ENCODE results near the gene STK11. TPM values are rescaled to one million over a fixed set of nuclear protein-coding genes. Genes with fewer than 3 reads are reported as not detected.
A peak's percentile ranks its signal among the peaks of the same experiment; 100 is the strongest.

Gene STK11
- polyA plus RNA-seq, 1 experiment, result 24.6 TPM

- POLR2A ChIA-PET, result interaction anchor here (0.6 to 1.4 kb wide), 3 partner anchors 20 to 123 kb away, joined by 3 to 5 read pairs (median 3); no protein-coding TSS in a partner anchor
- no peak for TF ChIP-seq CTCF (IDR thresholded peaks at IDR 0.05; ENCODE audit: low read depth, low read length)
- no peak for DNase-seq (ENCODE audit: low read depth, low spot score)
- Histone ChIP-seq H3K27me3 (ENCODE audit: control insufficient read depth, insufficient read depth, low read length) (no peaks in the 10 kb centered on the region), H3K4me3 (ENCODE audit: low read depth, low read length) (no peak overlapping the region), H3K27ac (ENCODE audit: low read depth, low read length) (peak overlapping the region; percentile 11), H3K9me3 (ENCODE audit: control insufficient read depth, insufficient read depth, low read length) (no peaks in the 10 kb centered on the region; the same call in 1 of the 2 replicates)
- CTCF ChIA-PET, result no interaction called here
Measured at GRCh38 chr19:1233115-1233667, 27.6 kb downstream of the STK11 start.

GRCh38 chr19:1234051-1234954, 28.7 kb downstream of the STK11 start:
- no peak overlapping the region for H3K27ac ChIP-seq (ENCODE audit: low read depth, low read length)
- TF ChIP-seq CTCF (IDR thresholded peaks at IDR 0.05; ENCODE audit: low read depth, low read length), result no peak
- DNase-seq (ENCODE audit: low read depth, low spot score), result no peak
- CTCF ChIA-PET, result interaction anchor here (1.0 kb wide), 1 partner anchor 10 kb away, joined by 3 read pairs; no protein-coding TSS in a partner anchor
- H3K4me3 ChIP-seq (ENCODE audit: low read depth, low read length), result no peak overlapping the region
- no peaks in the 10 kb centered on the region for H3K27me3 ChIP-seq (ENCODE audit: control insufficient read depth, insufficient read depth, low read length)
- H3K9me3 ChIP-seq (ENCODE audit: control insufficient read depth, insufficient read depth, low read length), result no peaks in the 10 kb centered on the region; the same call in 1 of the 2 replicates
- POLR2A ChIA-PET, result no interaction called here

- Histone ChIP-seq H3K9me3 (ENCODE audit: control insufficient read depth, insufficient read depth, low read length) (no peaks in the 10 kb centered on the region; the same call in 1 of the 2 replicates), H3K27ac (ENCODE audit: low read depth, low read length) (no peak overlapping the region), H3K27me3 (ENCODE audit: control insufficient read depth, insufficient read depth, low read length) (no peaks in the 10 kb centered on the region), H3K4me3 (ENCODE audit: low read depth, low read length) (no peak overlapping the region)
- CTCF ChIA-PET, result interaction anchor here (1.0 kb wide), 1 partner anchor 10 kb away, joined by 3 read pairs; no protein-coding TSS in a partner anchor
- POLR2A ChIA-PET, result no interaction called here
- DNase-seq (ENCODE audit: low read depth, low spot score), result no peak
- no peak for TF ChIP-seq CTCF (IDR thresholded peaks at IDR 0.05; ENCODE audit: low read depth, low read length)
Measured at GRCh38 chr19:1234955-1235380, 29.4 kb downstream of the STK11 start.

- ChIA-PET CTCF (interaction anchor here (1.0 kb wide), 1 partner anchor 9 kb away, joined by 3 read pairs; no protein-coding TSS in a partner anchor), POLR2A (interaction anchor here (0.5 to 1.3 kb wide), 4 partner anchors 11 to 136 kb away, joined by 3 to 8 read pairs (median 4); partner anchors contain the start of gene CIRBP)
- no peak for DNase-seq (ENCODE audit: low read depth, low spot score)
- no peaks in the 10 kb centered on the region for H3K27me3 ChIP-seq (ENCODE audit: control insufficient read depth, insufficient read depth, low read length)
- peak overlapping the region; percentile 73 for H3K4me3 ChIP-seq (ENCODE audit: low read depth, low read length)
- no peak for TF ChIP-seq CTCF (IDR thresholded peaks at IDR 0.05; ENCODE audit: low read depth, low read length)
- no peaks in the 10 kb centered on the region; the same call in 1 of the 2 replicates for H3K9me3 ChIP-seq (ENCODE audit: control insufficient read depth, insufficient read depth, low read length)
- peak overlapping the region; percentile 21 for H3K27ac ChIP-seq (ENCODE audit: low read depth, low read length)
Measured at GRCh38 chr19:1235625-1236538, 30.3 kb downstream of the STK11 start.
